Duodenal mucosa (tissue), 2 donors: Measurements from ENCODE around the gene MYO1D.
A peak's percentile ranks its signal among the peaks of the same experiment; 100 is the strongest.

Source experiments
- H3K27ac ChIP-seq: one replicate; pipeline ENCODE4 v1.7.0; 2013; ENCODE audit warnings: low read depth, low read length
- H3K27me3 ChIP-seq, 2 donors: one replicate each; pipeline ENCODE4 v1.7.0; 2013; ENCODE audit warnings: low read length in 2 of 2, control low read depth in 1 of 2; ENCODE audit not compliant: insufficient read depth in 2 of 2, control insufficient read depth in 1 of 2
- H3K36me3 ChIP-seq, 2 donors: one replicate each; pipeline ENCODE4 v1.7.0; 2013; ENCODE audit warnings: low read length in 2 of 2, control low read depth in 1 of 2; ENCODE audit not compliant: insufficient read depth in 2 of 2, control insufficient read depth in 1 of 2
- H3K4me1 ChIP-seq, 2 donors: one replicate each; pipeline ENCODE4 v1.7.0; 2013; ENCODE audit warnings: low read length in 2 of 2, control low read depth in 1 of 2; ENCODE audit not compliant: insufficient read depth in 2 of 2, control insufficient read depth in 1 of 2
- H3K4me3 ChIP-seq, 2 donors: one replicate each; pipeline ENCODE4 v1.7.0; 2013; ENCODE audit warnings: low read length in 2 of 2, low read depth in 1 of 2
- H3K9ac ChIP-seq, 2 donors: one replicate each; pipeline ENCODE4 v1.7.0; 2013; ENCODE audit warnings: low read length in 2 of 2, low read depth in 1 of 2
- H3K9me3 ChIP-seq, 2 donors: one replicate each; pipeline ENCODE4 v1.7.0; 2013; ENCODE audit warnings: low read length in 2 of 2, control low read depth in 1 of 2; ENCODE audit not compliant: control insufficient read depth in 1 of 2

MYO1D gene

DNA sequence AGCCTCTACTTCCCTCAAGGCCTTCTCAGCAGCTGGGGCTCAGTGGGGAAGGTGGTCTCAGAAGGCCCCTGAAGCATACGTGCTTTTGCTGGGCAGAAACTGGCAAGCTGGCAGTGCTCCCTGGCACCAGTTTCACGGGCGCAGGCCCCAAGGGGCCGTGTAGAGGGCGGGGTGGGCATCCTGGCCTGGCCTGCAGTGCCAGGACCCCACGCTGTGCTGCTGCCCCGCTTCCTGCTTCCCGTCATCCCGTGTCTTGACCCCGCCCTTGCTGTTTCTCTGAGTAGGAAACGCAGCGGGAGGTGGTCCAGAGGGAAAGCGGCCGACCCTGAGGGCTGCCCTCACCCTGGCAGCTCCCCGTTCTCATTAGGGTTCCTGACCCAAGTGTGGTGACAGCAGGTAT is 383.4 kb downstream of the MYO1D start:
- Histone ChIP-seq H3K9ac (no peak overlapping the region), H3K27ac (no peak overlapping the region), H3K9me3 (no peaks in the 10 kb centered on the region), H3K36me3 (peaks cover 0 to 13% of the 10 kb centered on the region in 2 donors), H3K27me3 (no peaks in the 10 kb centered on the region), H3K4me1 (peaks cover 0 to 8% of the 10 kb centered on the region in 2 donors), H3K4me3 (no peak overlapping the region)

DNA sequence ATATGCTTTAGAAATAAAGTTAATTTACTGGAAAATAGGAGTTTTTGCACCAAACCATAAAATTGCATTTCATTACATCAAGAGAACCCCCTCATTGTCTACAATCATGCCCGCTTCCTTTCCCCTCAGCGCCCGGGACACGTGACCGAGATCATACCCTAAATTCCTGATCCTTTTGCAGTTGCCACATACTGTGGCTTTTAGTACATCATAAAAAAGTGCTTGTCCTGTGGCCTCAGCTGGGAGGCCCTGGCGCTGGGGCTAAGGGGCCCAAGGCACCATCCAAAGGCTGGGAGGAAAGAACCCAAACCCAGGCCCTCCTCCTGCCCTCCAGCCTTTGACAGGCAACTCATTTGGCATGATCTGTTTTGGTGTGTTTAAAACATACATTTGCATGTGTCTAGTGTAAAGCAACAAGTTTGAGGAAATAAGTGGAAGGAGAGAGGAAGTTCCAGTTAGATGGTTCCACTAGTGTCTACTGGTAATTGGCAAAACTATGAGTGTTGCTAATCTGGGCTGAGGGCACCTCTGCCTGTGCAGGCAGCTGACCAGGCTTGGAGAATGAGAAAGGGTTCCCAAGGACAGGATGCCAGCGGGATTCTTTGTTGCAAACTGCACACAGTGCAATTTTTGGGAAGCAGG is 384.2 kb downstream of the MYO1D start:
- no peaks in the 10 kb centered on the region for H3K9me3 ChIP-seq
- H3K36me3 ChIP-seq: peaks cover 0 to 13% of the 10 kb centered on the region in 2 donors
- H3K4me3 ChIP-seq: no peak overlapping the region
- H3K27me3 ChIP-seq: peaks cover 0 to 3% of the 10 kb centered on the region in 2 donors
- H3K27ac ChIP-seq: no peak overlapping the region
- H3K9ac ChIP-seq: no peak overlapping the region
- H3K4me1 ChIP-seq: peaks cover 5 to 12% of the 10 kb centered on the region in 2 donors

DNA sequence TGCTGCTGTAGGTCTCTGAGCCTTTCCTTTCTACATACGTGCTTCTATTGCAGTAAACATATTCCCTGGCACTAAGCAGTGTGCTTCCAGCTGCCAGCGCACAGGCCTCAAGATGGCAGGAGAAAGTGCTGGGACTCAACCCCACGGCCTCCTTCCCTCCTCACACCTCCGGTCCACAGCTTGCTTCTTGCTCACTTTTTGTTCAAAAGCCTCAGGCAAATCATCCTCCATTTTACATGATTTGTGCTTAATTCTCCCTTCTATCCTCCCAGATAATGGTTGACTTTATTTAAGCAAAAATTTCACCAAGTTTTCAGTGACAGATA is 384.7 kb downstream of the MYO1D start:
- H3K27me3 ChIP-seq: peaks cover 0 to 3% of the 10 kb centered on the region in 2 donors
- H3K9me3 ChIP-seq: no peaks in the 10 kb centered on the region
- H3K27ac ChIP-seq: no peak overlapping the region
- no peak overlapping the region for H3K9ac ChIP-seq
- peaks cover 0 to 13% of the 10 kb centered on the region in 2 donors for H3K36me3 ChIP-seq
- H3K4me1 ChIP-seq: peaks cover 6 to 16% of the 10 kb centered on the region in 2 donors
- no peak overlapping the region for H3K4me3 ChIP-seq

DNA sequence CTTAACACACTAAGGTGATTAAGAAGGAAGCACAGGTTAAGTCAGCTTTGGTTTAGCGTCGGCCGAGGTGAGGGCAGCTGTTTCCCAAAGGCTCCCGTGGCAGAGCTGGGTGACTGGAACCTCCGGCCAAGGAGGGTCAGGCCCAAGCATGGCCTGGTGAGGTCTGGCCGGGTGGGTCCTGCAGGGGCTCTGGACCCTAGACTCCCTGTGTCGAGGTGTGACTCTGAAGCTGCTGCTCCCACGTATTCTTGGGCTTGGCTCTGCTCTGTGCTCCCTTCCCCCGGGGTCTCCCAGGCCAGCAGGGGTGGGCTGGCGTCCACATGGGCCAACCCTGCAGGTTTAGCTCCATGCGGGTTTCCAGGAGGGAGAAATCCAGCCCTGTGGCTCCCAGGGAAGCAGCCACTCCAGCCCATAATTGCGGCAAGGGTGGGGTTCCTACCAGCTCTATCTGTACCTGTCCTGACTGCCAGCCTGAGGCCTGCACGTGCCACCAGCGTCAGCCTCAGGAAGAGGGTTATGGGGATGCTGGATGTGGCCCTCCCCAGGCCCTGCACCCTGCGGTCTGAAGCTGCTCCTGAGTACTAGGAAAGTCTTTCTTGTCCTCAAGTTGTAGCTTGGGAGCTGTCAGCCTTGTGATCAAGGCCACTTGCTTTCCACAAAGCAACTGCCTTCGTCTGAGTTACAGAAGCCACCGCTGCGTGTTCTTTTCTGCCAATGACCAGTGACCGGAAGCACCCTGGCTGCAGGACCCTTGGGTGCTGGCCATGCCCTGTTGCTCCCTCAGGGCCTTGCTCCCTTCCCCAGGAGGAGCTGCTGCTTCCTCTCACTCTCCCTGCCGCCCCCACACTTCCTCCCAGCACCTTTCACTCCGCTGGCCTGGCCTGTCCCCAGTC is 385.3 kb downstream of the MYO1D start:
- H3K4me3 ChIP-seq: no peak overlapping the region
- no peaks in the 10 kb centered on the region for H3K9me3 ChIP-seq
- peaks cover 0 to 3% of the 10 kb centered on the region in 2 donors for H3K27me3 ChIP-seq
- peaks cover 0 to 13% of the 10 kb centered on the region in 2 donors for H3K36me3 ChIP-seq
- H3K9ac ChIP-seq: no peak overlapping the region
- H3K27ac ChIP-seq: no peak overlapping the region
- peaks cover 6 to 16% of the 10 kb centered on the region in 2 donors for H3K4me1 ChIP-seq

DNA sequence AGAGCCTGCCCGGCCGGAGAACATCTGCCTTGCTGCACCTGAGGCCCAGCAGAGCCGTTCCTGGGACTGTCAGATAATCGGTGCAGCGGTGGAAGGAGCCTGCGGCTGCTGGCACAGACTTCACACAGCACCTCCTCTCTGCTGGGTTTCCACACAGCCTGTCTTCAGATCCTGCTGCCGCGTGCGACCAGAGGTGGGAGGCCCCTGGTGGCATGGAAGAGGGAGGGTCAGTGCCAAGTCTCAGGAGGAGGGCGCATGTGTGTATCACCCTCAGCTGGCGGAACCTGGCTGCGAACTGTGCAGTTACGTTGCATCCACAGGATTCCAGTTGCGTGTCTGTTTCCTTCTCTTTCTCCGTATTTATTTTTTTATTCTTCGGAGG is 386.8 kb downstream of the MYO1D start:
- Histone ChIP-seq H3K9ac (no peak overlapping the region), H3K27me3 (peaks cover 0 to 3% of the 10 kb centered on the region in 2 donors), H3K4me1 (peaks cover 6 to 17% of the 10 kb centered on the region in 2 donors), H3K4me3 (no peak overlapping the region), H3K27ac (no peak overlapping the region), H3K9me3 (no peaks in the 10 kb centered on the region), H3K36me3 (peaks cover 0 to 13% of the 10 kb centered on the region in 2 donors)

DNA sequence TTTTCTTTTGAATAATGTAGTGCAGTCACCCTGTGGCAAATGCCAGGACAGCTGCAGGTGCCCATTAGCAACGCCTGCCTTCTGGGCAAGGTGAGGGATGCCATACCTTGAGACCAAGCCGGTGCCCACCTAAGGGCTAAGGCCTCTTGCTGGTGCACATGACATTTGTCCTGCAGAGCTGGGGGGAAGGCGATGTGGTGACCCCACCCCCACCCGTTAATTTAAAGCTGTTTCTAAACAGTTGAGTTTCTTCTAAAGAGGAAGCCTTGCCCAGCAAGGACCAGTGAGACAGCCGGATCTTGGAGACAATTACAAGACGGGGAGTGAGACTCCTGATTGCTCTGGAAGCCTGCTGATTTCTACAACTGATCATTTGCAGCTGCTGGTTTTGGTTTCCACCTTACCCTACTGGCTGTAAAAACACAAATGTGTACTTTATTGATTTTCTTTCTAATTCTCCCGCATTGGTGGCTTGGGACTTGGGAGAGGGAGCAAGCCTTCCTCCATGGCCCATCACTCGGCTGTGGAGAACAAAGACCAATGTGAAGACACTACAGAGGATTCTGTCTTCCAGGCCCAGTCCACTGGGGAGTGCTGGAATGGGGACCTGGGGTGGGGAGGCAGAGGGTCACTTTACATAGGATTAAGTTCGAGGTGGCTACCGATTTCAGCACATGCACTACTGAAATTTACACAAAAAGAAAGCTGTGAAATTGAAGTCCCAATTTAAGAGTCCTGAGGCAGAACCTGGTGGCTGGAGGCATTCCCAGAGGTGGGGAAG is 387.4 kb downstream of the MYO1D start:
- Histone ChIP-seq H3K9ac (no peak overlapping the region), H3K4me3 (no peak overlapping the region), H3K27ac (no peak overlapping the region), H3K4me1 (peaks cover 6 to 13% of the 10 kb centered on the region in 2 donors), H3K9me3 (no peaks in the 10 kb centered on the region), H3K27me3 (peaks cover 0 to 3% of the 10 kb centered on the region in 2 donors), H3K36me3 (peaks cover 0 to 13% of the 10 kb centered on the region in 2 donors)

DNA sequence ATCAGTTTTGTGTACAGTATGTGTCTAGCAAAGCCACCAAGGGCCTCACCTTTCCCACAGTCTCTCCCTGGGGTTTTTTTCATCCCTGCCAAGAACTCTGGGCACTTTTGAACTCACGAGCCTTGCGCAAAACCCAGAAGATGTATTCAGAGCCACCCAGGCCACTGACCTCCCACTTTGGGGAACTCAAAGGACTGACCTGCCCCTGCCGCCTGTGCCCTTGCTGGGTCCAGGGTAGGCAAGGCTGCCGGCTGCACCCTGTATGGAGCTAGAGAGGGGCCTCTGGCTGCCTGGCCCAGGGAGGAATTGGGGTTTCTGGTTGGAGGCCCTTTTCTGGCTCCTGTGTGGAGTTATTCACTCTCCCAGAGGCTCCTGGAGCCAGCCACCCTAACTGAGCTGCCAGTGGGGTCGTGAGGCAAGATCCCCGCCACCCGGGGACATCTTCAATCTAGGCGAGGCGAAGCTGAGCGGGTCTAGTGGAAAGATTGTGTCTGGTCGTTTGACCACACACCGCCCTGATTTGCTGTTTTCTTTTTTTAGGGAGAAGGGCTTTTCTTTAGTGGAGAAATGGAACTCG is 388.2 kb downstream of the MYO1D start:
- peaks cover 0 to 13% of the 10 kb centered on the region in 2 donors for H3K36me3 ChIP-seq
- H3K27me3 ChIP-seq: peaks cover 0 to 3% of the 10 kb centered on the region in 2 donors
- H3K4me3 ChIP-seq: no peak overlapping the region
- H3K4me1 ChIP-seq: peaks cover 6 to 13% of the 10 kb centered on the region in 2 donors
- no peaks in the 10 kb centered on the region for H3K9me3 ChIP-seq
- H3K27ac ChIP-seq: no peak overlapping the region
- no peak overlapping the region for H3K9ac ChIP-seq

DNA sequence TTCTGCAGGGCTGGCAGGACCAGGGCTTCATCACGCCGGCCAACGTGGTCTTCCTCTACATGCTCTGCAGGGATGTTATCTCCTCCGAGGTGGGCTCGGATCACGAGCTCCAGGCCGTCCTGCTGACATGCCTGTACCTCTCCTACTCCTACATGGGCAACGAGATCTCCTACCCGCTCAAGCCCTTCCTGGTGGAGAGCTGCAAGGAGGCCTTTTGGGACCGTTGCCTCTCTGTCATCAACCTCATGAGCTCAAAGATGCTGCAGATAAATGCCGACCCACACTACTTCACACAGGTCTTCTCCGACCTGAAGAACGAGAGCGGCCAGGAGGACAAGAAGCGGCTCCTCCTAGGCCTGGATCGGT is 388.8 kb downstream of the MYO1D start:
- H3K9me3 ChIP-seq: no peaks in the 10 kb centered on the region
- peaks cover 0 to 3% of the 10 kb centered on the region in 2 donors for H3K27me3 ChIP-seq
- H3K27ac ChIP-seq: no peak overlapping the region
- peaks cover 6 to 13% of the 10 kb centered on the region in 2 donors for H3K4me1 ChIP-seq
- H3K4me3 ChIP-seq: peak overlapping the region in 1 of 2 donors; percentile 56
- no peak overlapping the region for H3K9ac ChIP-seq
- peaks cover 0 to 8% of the 10 kb centered on the region in 2 donors for H3K36me3 ChIP-seq

DNA sequence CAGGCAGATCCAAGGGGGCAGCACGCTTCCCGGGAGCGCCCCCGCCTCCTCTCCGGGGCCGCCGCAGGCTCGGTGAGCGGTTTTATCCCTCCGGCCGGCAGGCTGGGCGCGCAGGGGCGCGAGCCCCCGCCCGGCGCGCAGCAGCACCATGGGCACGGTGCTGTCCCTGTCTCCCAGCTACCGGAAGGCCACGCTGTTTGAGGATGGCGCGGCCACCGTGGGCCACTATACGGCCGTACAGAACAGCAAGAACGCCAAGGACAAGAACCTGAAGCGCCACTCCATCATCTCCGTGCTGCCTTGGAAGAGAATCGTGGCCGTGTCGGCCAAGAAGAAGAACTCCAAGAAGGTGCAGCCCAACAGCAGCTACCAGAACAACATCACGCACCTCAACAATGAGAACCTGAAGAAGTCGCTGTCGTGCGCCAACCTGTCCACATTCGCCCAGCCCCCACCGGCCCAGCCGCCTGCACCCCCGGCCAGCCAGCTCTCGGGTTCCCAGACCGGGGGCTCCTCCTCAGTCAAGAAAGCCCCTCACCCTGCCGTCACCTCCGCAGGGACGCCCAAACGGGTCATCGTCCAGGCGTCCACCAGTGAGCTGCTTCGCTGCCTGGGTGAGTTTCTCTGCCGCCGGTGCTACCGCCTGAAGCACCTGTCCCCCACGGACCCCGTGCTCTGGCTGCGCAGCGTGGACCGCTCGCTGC is 389.3 kb downstream of the MYO1D start:
- H3K4me1 ChIP-seq: peaks cover 6 to 13% of the 10 kb centered on the region in 2 donors
- no peak overlapping the region for H3K27ac ChIP-seq
- no peaks in the 10 kb centered on the region for H3K9me3 ChIP-seq
- H3K9ac ChIP-seq: peak overlapping the region in 1 of 2 donors; percentile 32
- peaks cover 0 to 3% of the 10 kb centered on the region in 2 donors for H3K27me3 ChIP-seq
- peak overlapping the region; percentile 56 to 62 for H3K4me3 ChIP-seq
- H3K36me3 ChIP-seq: peaks cover 0 to 4% of the 10 kb centered on the region in 2 donors
